ENCODE measurements around the gene MBNL1. TPM values are rescaled to one million over a fixed set of nuclear protein-coding genes. Genes with fewer than 3 reads are reported as not detected.

The MBNL1 gene
- total RNA-seq, 1 donor, result 465 TPM

DNA sequence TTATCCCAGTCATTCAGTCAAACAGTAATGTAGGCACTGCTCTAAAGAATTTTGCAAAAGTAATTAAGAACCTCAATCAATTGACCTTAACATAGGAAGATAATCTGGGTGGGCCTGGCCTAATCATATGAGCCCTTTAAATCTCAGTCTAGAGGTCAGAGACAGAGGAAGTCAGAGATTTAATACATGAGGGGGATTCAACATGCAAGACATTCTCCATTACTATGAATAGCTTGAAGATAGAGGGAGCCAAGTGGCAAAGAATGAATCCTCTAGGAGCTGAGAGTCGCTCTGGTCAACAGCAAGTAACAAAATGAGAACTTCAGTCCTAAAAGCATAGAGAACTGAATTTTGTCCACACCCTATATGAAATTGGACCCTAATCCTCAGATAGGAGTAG is 39.0 kb upstream of the MBNL1 start:
- TF ChIP-seq, protein P1, sequence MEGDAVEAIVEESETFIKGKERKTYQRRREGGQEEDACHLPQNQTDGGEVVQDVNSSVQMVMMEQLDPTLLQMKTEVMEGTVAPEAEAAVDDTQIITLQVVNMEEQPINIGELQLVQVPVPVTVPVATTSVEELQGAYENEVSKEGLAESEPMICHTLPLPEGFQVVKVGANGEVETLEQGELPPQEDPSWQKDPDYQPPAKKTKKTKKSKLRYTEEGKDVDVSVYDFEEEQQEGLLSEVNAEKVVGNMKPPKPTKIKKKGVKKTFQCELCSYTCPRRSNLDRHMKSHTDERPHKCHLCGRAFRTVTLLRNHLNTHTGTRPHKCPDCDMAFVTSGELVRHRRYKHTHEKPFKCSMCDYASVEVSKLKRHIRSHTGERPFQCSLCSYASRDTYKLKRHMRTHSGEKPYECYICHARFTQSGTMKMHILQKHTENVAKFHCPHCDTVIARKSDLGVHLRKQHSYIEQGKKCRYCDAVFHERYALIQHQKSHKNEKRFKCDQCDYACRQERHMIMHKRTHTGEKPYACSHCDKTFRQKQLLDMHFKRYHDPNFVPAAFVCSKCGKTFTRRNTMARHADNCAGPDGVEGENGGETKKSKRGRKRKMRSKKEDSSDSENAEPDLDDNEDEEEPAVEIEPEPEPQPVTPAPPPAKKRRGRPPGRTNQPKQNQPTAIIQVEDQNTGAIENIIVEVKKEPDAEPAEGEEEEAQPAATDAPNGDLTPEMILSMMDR (IDR thresholded peaks at IDR 0.05; ENCODE audit: insufficient read depth, low read length), result no peak
- no peak for DNase-seq (ENCODE audit: low read depth)
- no peak overlapping the region for H3K4me3 ChIP-seq (ENCODE audit: low read depth, low read length)

DNA sequence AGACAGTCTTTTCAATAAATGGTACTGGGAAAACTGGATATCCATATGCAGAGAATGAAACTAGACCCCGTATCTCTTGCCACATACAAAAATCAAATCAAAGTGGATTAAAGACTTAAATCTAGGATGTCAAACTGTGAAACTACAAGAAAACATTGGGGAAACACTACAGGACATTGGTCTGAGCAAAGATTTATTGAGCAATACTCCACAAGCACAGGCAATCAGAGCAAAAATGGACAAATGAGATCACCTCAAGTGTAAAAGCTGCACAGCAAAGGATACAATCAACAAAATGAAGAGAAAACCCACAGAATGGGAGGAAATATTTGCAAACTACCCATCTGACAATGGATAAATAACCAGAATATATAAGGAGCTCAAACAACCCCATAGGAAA is 38.4 kb upstream of the MBNL1 start:
- TF ChIP-seq, protein P1 (IDR thresholded peaks at IDR 0.05; ENCODE audit: insufficient read depth, low read length), result no peak
- no peak for DNase-seq (ENCODE audit: low read depth)
- H3K4me3 ChIP-seq (ENCODE audit: low read depth, low read length), result no peak overlapping the region

DNA sequence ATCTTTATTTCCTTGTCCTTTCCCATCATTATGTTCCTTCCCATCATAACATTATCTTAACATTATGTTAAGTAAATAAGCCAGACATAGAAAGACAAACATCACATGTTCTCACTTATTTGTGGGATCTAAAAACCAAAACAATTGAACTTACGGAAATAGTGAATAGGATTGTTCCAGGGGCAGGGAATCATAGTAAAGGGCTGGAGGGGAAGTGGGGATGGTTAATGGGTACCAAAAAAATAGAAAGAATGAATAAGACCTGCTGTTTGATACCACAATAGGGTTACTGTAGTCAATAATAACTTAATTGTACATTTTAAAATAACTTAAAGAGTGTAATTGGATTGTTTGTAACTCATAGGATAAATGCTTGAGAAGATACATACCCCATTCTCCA is 36.7 kb upstream of the MBNL1 start:
- TF ChIP-seq, protein P1 (IDR thresholded peaks at IDR 0.05; ENCODE audit: insufficient read depth, low read length), result no peak
- DNase-seq (ENCODE audit: low read depth), result no peak
- H3K4me3 ChIP-seq (ENCODE audit: low read depth, low read length), result no peak overlapping the region

DNA sequence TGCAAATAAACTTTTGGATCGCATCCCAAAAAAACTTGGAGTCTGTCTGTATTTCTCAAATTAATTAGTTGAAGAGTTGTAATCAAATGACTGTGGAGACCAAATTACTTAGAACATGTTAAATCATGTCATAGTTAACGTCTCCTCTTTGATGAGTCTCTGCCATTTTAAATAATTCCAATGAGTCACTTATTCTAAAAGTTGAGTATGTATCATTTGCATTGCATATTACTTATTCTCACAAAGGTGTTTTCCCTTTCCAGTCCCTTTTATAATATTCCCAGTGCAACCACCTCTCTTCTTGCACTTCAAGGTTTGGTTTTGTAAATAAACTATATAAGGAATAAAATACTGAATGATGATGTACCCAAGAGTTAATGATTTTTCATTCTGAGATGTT is 36.0 kb upstream of the MBNL1 start:
- H3K4me3 ChIP-seq (ENCODE audit: low read depth, low read length), result no peak overlapping the region
- TF ChIP-seq, protein P1 (IDR thresholded peaks at IDR 0.05; ENCODE audit: insufficient read depth, low read length), result no peak
- DNase-seq (ENCODE audit: low read depth), result no peak

DNA sequence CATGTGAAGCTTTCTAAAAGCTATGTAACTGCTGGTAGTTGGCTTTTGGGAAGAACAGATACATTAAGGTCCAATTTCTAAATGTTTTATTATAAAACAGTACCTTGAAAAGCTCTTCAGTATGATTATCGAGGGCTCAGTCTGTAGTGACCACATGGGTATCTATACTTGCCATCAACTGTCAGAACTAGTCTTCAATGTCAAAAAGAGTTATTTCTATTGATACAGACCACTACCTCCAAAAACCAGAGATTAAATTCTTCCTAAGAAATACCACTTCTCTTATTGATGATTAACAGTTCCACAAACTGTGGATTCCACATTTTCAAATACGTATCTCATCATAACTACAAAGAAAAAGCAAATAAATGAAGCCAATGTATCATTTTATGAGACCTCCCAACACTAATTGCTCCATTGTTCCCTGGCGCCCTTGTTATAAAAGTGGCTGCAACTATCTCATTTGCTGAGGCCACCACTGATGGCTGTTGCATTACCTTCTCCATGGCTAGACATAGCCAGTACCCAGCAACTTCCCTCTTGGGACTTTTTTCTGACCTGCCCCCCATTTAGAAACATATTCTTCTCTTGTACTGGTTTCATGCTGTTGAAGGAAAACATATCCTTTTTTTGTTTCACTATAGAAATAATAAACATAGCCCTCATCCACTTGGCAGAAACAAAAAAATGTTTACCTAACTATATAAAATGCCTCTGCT is 33.9 kb upstream of the MBNL1 start:
- no peak for DNase-seq (ENCODE audit: low read depth)
- no peak overlapping the region for H3K4me3 ChIP-seq (ENCODE audit: low read depth, low read length)
- TF ChIP-seq, protein P1 (IDR thresholded peaks at IDR 0.05; ENCODE audit: insufficient read depth, low read length), result no peak

DNA sequence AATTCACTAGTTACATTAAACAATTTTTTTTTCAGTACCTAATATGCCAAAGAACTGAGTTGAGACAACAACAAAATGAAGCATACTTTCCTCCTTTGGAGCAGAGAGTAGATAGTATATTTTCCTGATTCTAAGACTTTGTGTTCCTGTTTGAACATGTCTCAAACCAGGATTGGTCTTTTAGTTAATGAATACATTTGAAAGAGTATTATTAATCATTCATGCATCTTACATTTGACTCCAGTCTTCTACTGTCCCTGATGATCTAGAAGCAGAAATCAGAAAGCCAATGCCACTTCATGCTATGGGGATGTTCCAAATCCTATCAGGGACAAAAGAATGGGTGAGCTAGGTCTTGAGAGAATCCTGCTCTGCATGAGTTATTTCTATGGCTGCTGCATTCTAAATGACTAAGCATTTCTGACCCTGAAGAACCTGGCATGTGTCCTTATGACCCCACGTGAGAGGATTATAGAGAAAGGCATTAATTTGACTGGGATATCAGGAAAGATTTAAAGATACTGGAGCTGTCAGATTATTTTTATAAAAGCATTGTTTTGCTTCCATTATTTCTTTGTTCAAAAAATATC is 32.9 kb upstream of the MBNL1 start:
- DNase-seq (ENCODE audit: low read depth), result peak; percentile 63
- TF ChIP-seq, protein P1 (IDR thresholded peaks at IDR 0.05; ENCODE audit: insufficient read depth, low read length), result no peak
- no peak overlapping the region for H3K4me3 ChIP-seq (ENCODE audit: low read depth, low read length)

Data from fibroblast of the aortic adventitia (primary cell).